Measurements from ENCODE around the gene CABLES2.

Gene CABLES2

DNA sequence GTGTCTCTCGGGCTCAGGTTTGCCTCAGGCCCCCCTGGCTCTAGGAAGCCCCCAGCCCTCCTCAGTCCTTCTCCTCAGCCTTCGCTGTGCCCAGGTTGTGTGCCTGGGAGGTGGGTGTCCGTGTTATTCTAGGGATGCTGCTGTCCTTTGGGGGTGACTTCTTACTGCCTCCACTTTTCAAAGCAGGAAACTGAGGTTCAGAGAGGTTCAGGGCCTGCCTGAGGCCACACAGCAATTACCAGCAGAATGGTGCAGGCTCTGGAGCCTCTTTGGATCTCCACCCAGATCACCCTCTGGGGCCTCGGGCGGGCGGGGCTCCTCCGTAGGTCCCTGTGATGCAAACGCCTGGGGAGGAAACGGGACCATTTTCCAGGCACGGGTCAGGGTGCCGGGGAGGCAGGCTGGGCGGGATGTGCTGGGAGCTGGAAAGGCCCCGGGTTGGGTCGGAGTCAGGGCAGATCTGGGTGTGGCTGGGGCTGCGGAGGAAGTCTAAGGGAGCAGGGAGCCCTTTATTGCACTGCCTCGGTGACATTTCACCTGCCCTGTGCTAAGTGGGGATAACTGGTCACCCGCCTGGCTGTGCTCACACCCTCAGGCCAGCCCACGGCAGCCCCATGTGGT is 45.5 kb upstream of the CABLES2 start:
- Histone ChIP-seq H3K4me2 (no peak overlapping the region), H3K4me1 (ENCODE audit: low read depth, poor library complexity, severe bottlenecking) (peaks cover 6% of the 10 kb centered on the region), H2AFZ (ENCODE audit: low read depth) (no peak overlapping the region), H3K79me2 (ENCODE audit: insufficient read depth, low read depth) (no peaks in the 10 kb centered on the region), H3K27me3 (ENCODE audit: insufficient read depth, low read depth) (peaks cover 93% of the 10 kb centered on the region), H3K36me3 (ENCODE audit: insufficient read depth) (no peaks in the 10 kb centered on the region), H3K4me3 (IDR thresholded peaks at IDR 0.05; ENCODE audit: insufficient read depth, low read depth, low read length) (no peak overlapping the region), H3K9ac (no peak overlapping the region), H3K27ac (no peak overlapping the region), H4K20me1 (ENCODE audit: insufficient read depth) (no peaks in the 10 kb centered on the region)
- TF ChIP-seq, protein P1, sequence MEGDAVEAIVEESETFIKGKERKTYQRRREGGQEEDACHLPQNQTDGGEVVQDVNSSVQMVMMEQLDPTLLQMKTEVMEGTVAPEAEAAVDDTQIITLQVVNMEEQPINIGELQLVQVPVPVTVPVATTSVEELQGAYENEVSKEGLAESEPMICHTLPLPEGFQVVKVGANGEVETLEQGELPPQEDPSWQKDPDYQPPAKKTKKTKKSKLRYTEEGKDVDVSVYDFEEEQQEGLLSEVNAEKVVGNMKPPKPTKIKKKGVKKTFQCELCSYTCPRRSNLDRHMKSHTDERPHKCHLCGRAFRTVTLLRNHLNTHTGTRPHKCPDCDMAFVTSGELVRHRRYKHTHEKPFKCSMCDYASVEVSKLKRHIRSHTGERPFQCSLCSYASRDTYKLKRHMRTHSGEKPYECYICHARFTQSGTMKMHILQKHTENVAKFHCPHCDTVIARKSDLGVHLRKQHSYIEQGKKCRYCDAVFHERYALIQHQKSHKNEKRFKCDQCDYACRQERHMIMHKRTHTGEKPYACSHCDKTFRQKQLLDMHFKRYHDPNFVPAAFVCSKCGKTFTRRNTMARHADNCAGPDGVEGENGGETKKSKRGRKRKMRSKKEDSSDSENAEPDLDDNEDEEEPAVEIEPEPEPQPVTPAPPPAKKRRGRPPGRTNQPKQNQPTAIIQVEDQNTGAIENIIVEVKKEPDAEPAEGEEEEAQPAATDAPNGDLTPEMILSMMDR (conservative IDR thresholded peaks at IDR 0.05; ENCODE audit: low read depth, low read length), result no peak

DNA sequence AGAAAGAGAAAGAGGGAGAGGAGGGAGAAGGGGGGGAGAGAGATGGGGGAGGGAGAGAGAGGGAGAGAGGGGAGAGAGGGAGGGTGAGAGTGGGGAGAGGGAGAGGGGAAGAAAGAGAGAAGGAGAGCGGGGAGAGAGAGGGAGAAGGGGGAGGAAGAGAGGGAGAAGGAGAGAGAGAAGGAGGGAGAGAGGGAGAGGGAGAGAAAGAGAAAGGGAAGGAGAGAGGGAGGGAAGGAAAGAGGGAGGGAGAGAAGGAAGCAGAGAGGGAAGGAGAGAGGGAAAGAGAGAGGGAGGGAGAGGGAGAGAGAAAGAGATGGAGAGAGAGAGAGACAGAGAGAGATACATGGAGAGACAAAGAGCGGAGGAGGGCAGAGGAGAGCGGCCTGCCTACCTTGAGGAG is 44.9 kb upstream of the CABLES2 start:
- Histone ChIP-seq H2AFZ (ENCODE audit: low read depth) (no peak overlapping the region), H3K9ac (no peak overlapping the region), H3K36me3 (ENCODE audit: insufficient read depth) (no peaks in the 10 kb centered on the region), H3K4me1 (ENCODE audit: low read depth, poor library complexity, severe bottlenecking) (peaks cover 6% of the 10 kb centered on the region), H3K79me2 (ENCODE audit: insufficient read depth, low read depth) (no peaks in the 10 kb centered on the region), H3K27me3 (ENCODE audit: insufficient read depth, low read depth) (peaks cover 93% of the 10 kb centered on the region), H3K4me3 (IDR thresholded peaks at IDR 0.05; ENCODE audit: insufficient read depth, low read depth, low read length) (no peak overlapping the region), H3K27ac (no peak overlapping the region), H3K4me2 (no peak overlapping the region), H4K20me1 (ENCODE audit: insufficient read depth) (no peaks in the 10 kb centered on the region)
- TF ChIP-seq, protein P1 (conservative IDR thresholded peaks at IDR 0.05; ENCODE audit: low read depth, low read length), result no peak

DNA sequence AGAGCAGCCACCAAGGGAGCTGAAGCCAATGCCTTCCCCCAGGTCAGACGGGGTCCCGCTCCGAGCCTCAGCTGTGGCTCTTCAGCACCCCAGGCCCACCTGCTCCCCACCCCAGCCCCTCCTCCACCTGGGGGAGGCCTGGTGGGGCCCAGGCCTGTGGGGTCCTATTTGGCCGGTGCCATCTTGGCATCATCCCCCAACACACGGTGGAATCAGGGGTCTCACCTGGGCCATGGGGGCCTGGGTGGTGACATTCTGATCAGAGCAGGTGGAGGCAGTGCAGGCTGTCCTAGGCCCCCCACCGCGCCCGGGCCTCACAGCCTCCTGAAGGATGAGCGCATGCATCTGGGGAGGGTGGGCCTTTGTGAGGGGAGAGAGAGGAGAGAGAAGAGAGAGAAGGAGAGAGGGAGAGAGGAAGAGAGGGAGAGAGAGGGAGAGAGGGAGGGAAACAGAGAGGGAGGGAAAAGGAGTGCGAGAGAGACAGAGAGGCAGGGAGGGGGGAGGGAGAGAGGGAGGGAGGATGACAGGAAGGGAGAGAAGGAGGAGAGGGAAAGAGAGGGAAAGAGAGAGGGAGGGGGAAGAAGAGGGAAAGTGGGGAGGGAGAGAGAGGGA is 44.2 kb upstream of the CABLES2 start:
- H3K36me3 ChIP-seq (ENCODE audit: insufficient read depth), result no peaks in the 10 kb centered on the region
- H4K20me1 ChIP-seq (ENCODE audit: insufficient read depth), result no peaks in the 10 kb centered on the region
- no peak overlapping the region for H3K4me2 ChIP-seq
- H2AFZ ChIP-seq (ENCODE audit: low read depth), result no peak overlapping the region
- H3K79me2 ChIP-seq (ENCODE audit: insufficient read depth, low read depth), result no peaks in the 10 kb centered on the region
- H3K4me1 ChIP-seq (ENCODE audit: low read depth, poor library complexity, severe bottlenecking), result peaks cover 6% of the 10 kb centered on the region
- no peak overlapping the region for H3K27ac ChIP-seq
- peaks cover 93% of the 10 kb centered on the region for H3K27me3 ChIP-seq (ENCODE audit: insufficient read depth, low read depth)
- TF ChIP-seq, protein P1 (conservative IDR thresholded peaks at IDR 0.05; ENCODE audit: low read depth, low read length), result no peak
- no peak overlapping the region for H3K4me3 ChIP-seq (IDR thresholded peaks at IDR 0.05; ENCODE audit: insufficient read depth, low read depth, low read length)
- H3K9ac ChIP-seq, result no peak overlapping the region

DNA sequence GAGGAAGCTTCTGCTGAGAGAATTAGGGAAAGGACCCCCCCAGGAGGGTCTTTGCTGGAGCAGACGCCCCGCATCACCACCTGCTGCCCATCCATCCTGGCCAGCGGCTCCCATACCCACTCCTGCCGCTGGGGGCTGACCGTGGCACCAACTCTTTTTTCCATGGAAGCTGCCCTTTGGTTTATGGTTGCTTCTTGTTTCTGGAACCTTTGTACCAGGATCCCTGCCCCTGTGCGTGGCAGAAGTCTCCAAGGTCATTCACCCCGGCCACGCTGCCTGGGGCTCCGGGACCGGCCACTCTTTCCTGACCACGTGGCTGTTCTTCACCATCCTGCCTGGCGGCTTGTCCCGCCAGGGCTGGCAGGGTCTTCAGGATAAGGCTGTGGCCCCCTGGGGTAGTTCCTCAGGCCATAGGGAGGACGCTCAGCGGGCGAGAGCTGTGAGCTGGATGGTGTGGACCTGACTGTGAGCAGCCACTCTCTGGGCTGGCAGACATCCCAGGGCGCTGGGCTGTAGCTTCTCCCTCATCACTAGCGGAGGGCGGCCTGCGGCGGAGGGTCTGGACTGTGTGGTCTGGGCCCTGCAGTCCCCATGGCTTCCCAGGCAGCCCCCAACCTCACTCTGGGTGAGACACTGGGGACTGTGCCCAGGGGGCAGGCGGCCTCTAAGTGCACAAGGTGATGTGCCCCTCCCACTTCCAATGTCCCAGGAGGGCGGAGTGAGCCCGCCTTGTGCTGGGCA is 43.0 kb upstream of the CABLES2 start:
- no peaks in the 10 kb centered on the region for H3K36me3 ChIP-seq (ENCODE audit: insufficient read depth)
- H4K20me1 ChIP-seq (ENCODE audit: insufficient read depth), result no peaks in the 10 kb centered on the region
- H3K4me3 ChIP-seq (IDR thresholded peaks at IDR 0.05; ENCODE audit: insufficient read depth, low read depth, low read length), result no peak overlapping the region
- no peak overlapping the region for H3K27ac ChIP-seq
- peaks cover 90% of the 10 kb centered on the region for H3K27me3 ChIP-seq (ENCODE audit: insufficient read depth, low read depth)
- TF ChIP-seq, protein P1 (conservative IDR thresholded peaks at IDR 0.05; ENCODE audit: low read depth, low read length), result 0 out of 2 replicates have a peak, but pooled peaks have one; percentile 17
- H3K4me1 ChIP-seq (ENCODE audit: low read depth, poor library complexity, severe bottlenecking), result peaks cover 6% of the 10 kb centered on the region
- no peak overlapping the region for H3K4me2 ChIP-seq
- no peak overlapping the region for H3K9ac ChIP-seq
- H2AFZ ChIP-seq (ENCODE audit: low read depth), result no peak overlapping the region
- no peaks in the 10 kb centered on the region for H3K79me2 ChIP-seq (ENCODE audit: insufficient read depth, low read depth)

Measured in KMS-11 (cell line).